CD4-positive, alpha-beta T cell treated with Interferon alpha-2 for 1 hour (primary cell): Measurements from ENCODE around the gene DCUN1D2.
"Not testable (repeated sequence)": the region's sequence is repeated elsewhere in the genome, so short reads cannot be mapped to it uniquely, and the experiment has no call there.

Source experiments
- DNase-seq, 2 donors: peaks; one replicate each; pipeline ENCODE4 v3.0.0-alpha.2; 2020 to 2022

The DCUN1D2 gene

DNA sequence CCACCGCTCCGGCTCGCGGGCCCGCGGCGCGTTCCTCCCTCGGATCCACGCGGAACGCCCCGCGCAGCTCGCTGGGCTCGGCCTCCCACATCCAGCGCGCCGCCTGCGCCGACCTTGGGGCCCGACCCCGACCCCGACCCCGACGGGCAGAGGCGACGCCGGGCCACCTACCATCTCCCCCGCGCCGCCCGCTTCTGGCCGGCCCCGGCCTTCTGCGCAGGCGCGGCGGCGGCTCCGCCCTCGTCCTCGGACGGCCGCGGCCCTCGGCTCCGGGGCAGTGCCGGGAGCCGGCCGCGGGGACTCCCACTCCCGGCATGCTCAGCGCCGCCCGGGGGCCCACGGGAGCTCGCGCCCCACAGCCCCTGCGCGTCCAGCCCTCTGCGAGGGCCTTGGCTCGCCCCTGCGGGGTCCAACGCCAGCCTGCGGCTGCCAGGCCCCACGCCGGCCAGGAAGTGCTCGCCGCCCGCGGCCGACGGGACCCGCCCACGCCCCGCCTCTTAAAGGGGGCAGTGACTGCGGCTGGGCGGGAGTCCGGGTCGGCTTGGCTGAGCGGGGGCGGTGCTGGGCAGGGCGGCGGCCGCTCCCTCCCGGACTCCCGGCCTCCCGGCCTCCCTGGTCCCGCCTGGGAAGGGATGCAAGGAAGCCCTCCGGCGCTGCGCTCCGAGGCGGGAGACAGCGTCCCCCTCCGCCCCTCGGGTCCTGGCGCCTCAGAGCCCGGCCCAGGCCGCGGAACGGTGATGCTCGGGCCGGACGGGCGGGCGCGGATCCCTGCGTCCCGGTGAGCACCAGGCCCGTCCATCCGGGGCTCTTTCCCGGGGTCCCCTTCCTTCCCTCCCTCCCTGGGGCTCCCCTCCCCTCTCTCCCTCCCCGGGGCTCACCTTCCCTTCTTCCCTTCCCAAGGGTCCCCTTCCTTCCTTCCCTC lies at the start of gene DCUN1D2:
DCUN1D2 (minus strand) TSS at position 216 of the 922 bp plus-strand sequence; CDS start at position 174, 42 bp downstream.
- peak; percentile 83 to 84 for DNase-seq

DNA sequence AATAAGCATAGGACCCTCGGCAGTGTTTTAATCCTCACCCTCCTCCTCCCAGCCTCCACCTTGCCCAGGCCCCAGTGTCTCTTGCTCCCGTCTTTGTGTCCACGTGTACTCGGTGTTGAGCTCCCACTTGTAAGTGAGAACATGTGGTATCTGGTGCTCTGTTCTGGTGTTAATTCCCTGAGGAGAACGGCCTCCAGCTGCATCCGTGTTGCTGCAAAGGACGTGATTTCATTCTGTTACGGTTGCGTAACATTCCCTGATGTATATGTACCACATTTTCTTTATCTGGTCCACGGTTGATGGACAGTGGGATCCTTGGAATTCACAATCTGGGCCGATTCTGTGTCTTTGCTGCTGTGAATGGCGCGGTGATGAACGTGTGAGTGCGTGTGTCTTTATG lies 49.3 kb upstream of the DCUN1D2 start:
- no peak for DNase-seq

DNA sequence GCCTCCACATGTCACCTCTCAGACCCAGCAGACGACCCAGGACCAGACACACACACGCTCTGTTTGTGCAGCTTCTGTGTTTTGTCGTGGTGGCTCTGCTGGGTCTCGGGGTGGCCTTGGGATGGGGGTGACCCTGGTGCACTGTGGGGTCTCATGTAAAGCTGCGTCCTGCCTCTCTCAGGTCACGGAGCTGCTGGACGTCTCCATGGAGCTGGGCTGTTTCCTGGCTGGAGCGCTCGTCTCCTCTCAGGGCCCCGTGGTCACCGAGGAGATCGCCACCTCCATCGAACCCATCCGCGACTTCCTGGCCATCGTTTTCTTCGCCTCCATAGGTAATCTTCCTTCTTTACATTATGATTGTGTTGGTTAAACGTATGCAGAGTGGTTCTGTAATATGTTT lies 48.7 kb upstream of the DCUN1D2 start:
- no peak for DNase-seq

DNA sequence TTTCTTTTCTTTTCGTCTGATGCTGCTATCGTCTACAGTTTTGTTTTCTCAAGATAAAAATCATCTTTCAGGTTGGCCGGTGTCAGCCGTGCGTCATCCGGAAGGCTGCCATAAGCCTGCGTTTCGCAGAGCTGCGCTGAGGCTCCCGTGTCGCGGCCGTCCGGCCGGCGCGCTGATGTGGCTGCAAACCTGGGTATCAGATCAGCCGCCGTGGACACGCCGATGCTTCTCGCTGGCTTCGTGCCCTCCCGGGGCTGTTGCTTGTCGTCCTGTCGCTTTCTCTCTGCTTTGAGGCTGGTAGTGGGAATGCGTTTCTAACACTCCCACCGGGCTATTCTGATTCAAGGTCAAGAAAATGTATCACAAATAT lies 48.2 kb upstream of the DCUN1D2 start:
- DNase-seq = no peak

DNA sequence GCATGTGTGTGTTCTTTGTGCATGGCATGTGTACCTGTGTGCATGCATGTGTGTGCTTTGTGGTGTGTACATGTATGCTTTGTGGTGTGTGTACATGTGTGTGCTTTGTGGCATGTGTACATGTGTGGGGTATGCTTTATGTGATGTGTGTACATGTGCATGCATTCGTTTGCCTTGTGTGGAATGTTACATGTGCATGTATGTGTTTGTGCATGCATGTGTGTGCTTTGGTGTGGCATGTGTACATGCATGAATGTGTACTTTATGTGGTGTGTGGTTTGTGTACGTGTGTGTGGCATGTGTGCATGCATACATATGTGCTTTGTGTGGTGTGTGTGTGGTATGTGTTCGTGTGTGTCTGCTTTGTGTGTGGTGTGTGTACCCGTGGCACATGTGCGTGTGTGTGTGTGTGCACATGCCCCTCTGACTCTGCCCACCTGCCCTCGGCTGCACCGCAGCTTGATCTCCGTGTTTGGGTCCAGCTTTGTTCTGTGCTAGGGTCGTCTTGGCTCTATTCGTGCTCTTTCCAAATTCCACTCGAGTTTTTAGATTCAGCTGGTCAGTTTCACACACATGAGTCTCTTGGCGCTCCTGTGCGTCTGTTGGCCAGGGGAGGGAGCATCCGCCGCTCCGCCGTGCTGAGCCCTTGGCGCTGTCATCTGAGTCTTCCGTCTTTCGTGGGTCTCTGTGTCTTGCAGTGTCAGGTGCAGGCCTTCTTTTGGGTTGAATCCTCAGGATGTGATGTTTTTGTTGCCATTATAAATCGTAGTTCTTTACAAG lies 47.6 kb upstream of the DCUN1D2 start:
- DNase-seq = no peak

DNA sequence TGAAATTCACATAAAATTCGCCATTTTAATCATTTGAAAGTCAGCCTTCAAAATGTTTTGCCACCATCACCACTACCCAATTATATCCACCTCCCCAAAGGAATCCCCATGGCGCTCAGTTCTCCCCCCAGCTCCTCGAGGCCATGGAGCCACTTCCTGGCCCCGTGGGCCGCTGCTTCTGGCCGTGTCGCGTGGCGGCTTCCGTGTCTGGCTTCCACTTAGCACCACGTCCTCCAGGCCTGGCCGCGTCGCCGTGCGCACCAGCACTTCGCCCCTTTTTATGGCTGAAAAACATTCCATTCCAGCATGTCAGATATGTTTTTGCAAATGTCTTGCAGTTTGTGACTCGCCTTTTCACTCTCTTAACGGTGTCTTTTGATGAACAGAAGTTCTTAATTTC lies 46.7 kb upstream of the DCUN1D2 start:
- DNase-seq = no peak

DNA sequence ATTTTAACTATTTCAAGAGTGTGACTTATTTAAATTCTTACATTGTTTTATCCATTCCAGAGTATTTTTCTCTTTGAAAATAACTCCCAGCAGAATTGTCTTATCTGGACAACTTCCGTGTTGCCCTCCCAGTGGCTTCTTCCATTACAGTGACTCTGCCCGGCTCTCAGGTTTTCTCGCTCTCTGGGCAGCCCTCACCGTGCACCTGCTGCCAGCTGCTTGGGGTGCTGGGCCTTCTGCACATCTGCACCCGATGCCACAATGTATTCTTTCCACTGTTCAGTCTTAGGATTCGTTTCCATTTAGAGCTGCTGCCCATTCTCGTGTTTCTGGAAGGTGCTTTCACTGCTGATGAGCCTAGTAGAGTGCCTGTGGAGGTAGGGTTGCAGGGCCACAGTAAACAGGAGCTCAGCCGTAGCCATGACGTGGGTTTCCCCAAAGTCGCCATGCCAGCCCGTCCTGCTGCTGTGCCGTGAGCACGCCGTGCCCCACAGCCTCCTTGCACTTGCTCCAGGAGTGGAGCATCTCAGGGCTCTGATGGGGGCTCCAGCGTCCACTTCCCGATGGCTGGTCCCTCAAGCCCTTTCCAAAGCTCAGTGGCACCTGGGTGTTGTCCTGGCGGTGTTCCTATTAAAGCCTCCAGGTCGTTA lies 46.1 kb upstream of the DCUN1D2 start:
- DNase-seq = no peak

DNA sequence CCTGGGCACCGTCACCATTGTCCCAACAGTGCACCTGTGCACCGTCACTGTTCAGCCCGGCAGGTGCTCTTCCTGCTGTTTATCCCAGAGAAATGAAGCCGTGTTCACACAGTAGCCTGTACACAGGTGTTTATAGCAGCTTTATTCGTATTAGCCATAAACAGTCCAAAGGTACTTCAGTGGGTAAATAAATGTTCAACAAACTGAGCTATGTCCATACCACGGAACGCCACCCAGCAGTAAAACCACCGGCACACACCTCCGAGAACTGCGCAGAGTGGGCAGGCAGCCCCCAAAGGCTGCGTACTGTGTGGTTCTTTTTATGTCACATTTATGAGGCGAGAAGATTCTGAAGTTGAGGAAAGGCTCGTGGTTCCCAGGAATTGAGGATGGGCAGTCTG lies 44.9 kb upstream of the DCUN1D2 start:
- no peak for DNase-seq

DNA sequence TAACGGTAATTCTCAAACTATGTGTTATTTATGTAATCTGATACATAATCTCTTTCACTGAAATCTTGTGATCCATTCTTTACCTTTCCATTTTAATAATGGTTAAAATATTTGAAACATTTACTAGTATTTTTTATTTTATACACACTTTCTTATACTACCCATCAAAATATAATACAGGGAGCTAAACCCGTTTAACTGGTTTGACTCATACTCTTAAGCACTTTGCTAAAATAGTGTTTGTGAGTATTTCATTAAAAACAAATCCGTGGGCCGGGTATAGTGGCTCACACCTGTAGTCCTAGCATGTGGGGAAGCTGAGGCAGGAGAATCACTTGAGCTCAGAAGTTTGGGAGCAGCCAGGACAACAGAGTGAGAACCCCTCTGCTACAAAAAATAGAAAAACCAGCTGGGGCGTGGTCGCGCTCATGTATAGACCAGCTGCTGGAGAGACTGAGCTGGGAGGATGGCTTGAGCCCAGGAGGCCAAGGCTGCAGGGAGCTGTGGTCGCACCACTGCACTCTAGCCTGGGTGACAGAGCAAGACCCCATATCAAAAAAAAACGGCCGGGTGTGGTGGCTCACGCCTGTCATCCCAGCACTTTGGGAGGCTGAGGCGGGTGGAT lies 43.8 kb upstream of the DCUN1D2 start:
- DNase-seq = no peak

DNA sequence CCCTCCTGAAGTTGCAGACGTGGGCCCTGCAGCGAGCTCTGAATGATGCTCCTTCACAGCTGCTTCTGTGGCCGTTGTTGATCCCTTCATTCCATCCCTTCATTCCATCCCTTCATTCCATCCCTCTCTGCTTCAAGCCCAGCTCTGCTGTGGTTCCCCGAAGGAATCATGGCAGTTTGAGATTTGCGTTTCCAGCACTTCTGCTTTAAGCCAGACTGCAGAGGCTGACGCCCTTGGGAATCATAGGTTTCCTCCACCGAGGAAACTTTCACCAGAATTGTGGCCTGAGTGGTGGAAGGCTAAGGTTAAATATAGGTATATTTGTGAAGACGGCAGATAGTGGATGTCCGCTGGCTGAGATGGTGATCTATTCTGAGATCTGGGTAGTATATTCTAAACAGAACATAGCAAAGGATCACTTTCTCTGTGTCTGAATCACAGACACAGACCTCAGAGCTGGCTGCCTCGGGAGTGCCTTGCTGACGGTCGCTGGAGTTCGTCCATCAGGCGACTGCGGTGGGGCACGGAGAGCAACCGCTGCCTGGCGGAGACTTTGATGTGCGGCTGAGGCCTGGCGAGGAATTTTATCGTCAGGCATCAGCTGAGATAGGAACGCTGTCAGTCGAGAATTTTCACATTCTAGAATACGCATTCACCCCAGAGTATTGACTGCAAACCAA lies 42.8 kb upstream of the DCUN1D2 start:
- DNase-seq = no peak

DNA sequence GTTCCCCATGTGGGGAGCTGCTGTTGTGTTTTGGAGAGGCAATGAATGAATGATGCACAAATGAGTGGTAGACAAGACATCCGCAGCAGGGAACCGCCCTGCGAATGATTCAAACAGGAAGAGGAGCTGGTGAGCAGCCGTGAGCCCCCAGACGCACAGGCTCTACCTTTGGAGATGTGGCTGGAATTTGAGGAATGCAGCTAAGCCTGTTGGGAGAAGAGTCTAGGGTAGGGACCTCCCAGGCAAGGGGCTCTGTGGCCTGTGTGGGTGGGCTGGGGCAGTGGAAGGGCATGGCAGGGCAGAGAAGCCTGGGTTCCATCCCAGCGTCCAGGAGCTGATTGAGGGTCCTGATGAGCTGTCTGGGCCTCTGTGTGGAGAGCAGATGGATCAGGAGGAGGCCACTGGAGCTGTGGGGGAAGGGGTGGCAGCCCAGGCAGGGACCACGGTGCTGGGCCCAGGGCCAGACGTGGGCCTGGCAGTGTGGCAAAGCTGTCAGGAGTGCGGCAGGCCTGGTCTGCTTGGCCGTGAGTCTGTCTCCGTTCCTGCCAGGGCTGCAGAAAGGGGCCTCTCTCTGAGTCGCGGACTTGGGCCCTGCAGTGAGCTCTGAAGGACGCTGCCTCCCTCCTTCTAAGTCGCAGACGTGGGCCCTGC lies 41.8 kb upstream of the DCUN1D2 start:
- no peak for DNase-seq

DNA sequence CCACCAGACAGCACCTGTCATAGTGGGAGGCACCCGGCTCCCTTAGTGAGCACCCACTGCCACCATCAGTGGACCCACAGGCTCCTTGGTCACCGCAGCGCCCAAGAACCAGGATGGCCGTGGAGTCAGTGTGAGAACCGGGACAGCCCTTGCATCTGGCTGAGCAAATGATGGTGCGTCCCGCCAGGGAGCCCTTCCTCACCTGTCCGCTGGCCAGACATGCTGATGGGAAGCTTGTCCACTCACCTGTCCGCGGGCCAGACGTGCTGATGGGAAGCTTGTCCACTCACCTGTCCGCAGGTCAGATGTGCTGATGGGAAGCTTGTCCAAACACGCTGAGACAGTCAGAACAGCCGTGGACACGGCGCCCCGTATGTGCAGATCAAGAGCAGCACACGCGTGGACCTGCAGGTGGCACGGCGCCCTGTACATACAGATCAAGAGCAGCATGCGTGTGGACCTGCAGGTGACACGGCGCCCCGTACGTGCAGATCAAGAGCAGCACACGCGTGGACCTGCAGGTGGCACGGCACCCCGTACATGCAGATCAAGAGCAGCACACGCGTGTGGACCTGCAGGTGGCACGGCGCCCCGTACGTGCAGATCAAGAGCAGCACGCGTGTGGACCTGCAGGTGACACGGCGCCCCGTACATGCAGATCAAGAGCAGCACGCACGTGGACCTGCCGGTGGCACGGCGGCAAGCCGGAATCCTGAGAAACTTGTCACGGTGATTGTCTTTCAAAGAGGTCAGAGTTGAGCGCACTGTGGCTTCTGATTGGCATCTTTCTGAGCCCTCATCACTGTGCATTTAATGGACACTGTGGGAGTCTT lies 40.7 kb upstream of the DCUN1D2 start:
- DNase-seq = no peak

DNA sequence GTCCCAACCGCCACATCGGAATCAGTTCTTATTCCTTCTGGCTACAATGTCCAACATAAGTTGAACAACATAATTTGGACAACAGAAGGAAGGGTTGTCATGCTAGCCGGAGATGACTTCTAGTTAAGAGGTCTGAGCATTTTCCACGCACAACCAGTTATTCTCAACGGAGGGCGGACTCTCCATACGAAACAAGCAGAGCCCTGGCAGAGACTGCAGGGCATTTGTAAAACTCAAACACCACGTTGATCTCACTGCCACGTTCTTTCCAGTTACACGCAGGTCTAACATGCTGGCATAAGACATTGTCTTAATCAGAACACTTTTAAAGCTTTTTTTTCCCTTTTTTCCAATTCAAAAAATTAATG lies 38.3 kb upstream of the DCUN1D2 start:
- no peak for DNase-seq

DNA sequence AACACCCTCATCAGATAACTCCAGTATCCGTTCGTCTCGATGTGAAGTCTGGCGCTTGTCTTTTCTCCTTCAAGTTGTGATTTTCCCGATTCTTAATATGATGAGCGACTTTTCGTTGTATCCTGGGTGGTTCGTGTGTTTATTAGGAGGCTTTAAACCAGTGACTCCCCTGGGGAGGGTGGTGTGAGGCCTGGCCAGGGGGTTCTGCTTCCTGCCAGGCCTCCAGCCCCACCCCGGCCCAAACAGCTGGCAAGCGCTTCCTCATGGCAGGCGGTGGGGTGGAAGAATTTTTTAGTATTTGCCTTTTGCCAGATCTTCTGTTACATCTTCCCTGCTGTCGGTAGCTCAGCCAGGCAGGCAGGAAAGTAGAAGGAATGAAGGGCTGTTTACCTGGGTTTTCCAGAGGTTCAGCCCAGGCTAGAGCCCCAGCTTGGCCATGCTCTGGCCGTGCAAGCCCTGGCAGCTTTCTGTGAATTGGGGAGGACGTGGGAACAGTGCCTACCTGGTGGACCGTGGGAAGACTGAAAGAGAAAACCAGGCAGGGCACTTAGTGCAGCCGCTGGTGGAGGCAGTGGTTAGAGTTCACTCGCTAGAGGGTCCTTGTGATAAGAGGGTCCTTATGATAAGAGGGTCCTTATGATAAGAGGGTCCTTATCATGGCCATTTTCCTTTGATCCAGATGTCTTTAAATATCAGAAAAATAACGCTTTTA lies 37.7 kb upstream of the DCUN1D2 start:
- DNase-seq = no peak

DNA sequence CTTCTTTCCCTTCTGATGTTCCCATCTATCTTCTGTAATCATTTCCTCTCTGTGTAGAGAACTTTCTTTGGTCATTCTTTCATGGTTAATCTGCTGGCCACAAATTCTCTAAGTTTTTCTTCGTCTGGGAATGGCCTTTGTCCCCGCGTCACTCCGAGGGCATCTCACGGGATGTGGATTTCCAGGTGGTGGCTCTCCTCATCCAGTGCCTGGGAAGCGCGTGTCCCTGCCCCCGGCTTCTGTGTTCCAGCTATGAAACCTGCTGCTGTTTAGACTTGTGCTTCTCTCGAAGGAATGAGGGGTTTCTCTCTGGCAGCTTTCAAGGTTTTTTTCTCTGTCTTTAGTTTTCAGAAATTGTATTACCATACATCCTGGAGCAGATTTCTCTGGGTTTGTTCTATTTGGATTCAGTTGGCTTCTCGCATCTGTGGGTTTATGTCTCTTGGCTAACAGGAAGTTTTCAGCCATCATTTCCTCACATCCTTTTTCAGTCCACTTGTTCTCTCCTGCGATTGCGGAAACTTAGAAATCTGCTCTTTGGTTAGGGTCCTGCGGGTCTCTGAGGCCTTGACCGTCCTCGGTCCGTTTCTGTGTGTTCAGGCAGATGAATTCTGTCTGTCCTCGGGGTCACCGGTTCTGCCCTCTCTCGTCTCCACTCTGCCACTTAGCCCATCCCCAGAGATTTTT lies 36.9 kb upstream of the DCUN1D2 start:
- no peak for DNase-seq

DNA sequence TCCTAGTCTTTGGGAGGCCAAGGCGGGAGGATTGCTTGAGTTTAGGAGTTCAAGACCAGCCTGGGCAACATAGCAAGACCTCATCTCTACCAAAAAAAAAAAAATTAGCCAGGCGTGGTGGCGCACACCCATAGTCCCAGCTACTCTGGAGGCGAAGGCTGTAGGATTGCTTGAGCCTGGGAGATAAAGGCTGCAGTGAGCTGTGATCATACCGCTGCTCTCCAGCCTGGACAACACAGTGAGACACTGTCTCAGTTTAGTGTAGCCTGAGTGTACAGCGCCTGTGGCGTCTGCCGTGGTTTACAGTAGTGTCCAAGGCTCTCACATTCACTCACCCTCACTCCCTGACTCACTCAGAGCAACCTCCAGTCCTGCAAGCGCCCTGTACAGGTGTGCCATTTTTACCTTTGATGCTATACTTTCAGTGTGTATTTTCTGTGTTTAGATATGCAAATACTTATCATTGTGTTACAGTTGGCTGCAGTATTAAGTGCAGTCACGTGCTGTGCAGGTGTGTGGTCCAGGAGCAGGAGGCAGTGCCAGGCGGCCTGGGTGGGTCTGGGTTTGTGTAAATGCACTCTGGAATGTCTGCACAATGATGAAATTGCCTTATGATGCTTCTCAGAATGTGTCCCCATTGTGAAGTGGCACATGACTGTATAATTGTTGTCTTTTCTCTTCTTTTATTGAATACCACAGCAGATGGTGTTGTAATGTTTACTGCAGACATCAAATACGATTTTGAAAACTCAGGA lies 36.1 kb upstream of the DCUN1D2 start:
- DNase-seq = no peak

DNA sequence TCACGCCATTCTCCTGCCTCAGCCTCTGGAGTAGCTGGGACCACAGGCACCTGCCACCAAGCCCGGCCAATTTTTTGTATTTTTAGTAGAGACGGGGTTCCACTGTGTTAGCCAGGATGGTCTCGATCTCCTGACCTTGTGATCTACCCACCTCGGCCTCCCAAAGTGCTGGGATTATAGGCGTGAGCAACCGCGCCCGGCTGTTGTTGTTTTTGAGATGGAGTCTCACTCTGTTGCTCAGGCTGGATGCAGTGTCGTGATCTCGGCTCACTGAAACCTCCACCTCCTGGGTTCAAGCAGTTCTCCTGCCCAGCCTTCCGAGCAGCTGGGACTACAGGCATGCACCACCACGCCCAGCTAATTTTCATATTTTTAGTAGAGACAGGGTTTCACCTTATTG lies 31.9 kb upstream of the DCUN1D2 start:
- DNase-seq = not testable (repeated sequence)

DNA sequence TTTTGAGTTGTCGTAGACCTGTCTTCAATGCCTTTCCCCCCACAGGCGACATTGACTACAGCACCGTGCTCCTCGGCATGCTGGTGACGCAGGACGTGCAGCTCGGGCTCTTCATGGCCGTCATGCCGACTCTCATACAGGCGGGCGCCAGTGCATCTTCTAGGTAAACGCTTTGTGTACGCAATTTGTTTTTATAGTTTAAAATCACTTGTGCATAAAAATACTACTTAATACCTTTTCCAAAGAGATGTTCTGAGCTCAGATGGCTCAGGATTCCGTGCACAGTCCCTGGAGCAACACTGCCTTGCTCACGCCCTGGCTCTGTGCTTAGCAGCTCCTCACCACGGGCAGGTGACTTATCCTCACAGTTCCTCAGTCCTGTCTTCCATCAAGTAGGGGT lies 30.1 kb upstream of the DCUN1D2 start:
- no peak for DNase-seq

DNA sequence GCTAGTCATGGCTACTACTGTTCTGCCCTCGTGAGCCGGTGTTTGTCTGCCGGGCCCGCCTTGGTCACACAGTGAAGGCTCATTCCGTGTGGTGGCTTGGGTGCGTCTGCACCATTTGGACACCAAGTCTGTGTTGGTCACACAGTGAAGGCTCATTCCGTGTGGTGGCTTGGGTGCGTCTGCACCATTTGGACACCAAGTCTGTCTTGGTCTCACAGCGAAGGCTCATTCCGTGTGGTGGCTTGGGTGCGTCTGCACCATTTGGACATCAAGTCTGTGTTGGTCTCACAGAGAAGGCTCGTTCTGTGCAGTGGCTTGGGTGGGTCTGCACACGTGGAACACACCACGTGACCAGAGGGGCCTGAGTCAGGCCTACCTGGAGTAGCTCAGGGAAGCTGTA lies 29.0 kb upstream of the DCUN1D2 start:
- no peak for DNase-seq
